GM18907 (cell line): ENCODE results near the gene ASPG.

Source experiments
- ATAC-seq: cut with Tn5 transposase; IDR thresholded peaks from one replicate; pipeline ENCODE4 v1.9.1; 2021; ENCODE audit warnings: mild to moderate bottlenecking, moderate library complexity; ENCODE audit not compliant: unreplicated experiment

ASPG gene

GRCh38 chr14:104093366-104094055 is 8.0 kb downstream of the ASPG start:
- ATAC-seq = no peak

- ATAC-seq = no peak
Measured at GRCh38 chr14:104094056-104094708, 8.7 kb downstream of the ASPG start.

GRCh38 chr14:104094709-104095425 is 9.4 kb downstream of the ASPG start:
- no peak for ATAC-seq

- ATAC-seq = no peak
Measured at GRCh38 chr14:104095426-104096310, 10.2 kb downstream of the ASPG start.

GRCh38 chr14:104096318-104096717 is 10.8 kb downstream of the ASPG start:
- ATAC-seq = no peak

GRCh38 chr14:104096751-104097700 is 11.5 kb downstream of the ASPG start:
- ATAC-seq = no peak

GRCh38 chr14:104098272-104099095 is 13.0 kb downstream of the ASPG start:
- ATAC-seq = no peak

GRCh38 chr14:104099096-104100041 is 13.9 kb downstream of the ASPG start:
- no peak for ATAC-seq

- no peak for ATAC-seq
Measured at GRCh38 chr14:104100171-104101085, 14.9 kb downstream of the ASPG start.

GRCh38 chr14:104101086-104101621 is 15.7 kb downstream of the ASPG start:
- no peak for ATAC-seq

GRCh38 chr14:104101651-104102281 is 16.3 kb downstream of the ASPG start:
- no peak for ATAC-seq

GRCh38 chr14:104102282-104102914 is 16.9 kb downstream of the ASPG start:
- no peak for ATAC-seq

GRCh38 chr14:104103061-104103445 is 17.6 kb downstream of the ASPG start:
- no peak for ATAC-seq

GRCh38 chr14:104103446-104104075 is 18.1 kb downstream of the ASPG start:
- ATAC-seq = no peak
